Esophagus (tissue), 2 donors: ENCODE results near the gene TRIM27. TPM values are rescaled to one million over a fixed set of nuclear protein-coding genes. Genes with fewer than 3 reads are reported as not detected.
"Not testable (repeated sequence)": the region's sequence is repeated elsewhere in the genome, so short reads cannot be mapped to it uniquely, and the experiment has no call there.

Source experiments
- H3K27ac ChIP-seq, 2 donors: one replicate each; pipeline ENCODE4 v1.5.1; 2013; ENCODE audit warnings: low read depth in 2 of 2, mild to moderate bottlenecking in 2 of 2, inconsistent platforms in 1 of 2, low read length in 1 of 2, moderate library complexity in 1 of 2
- H3K27me3 ChIP-seq, 2 donors: one replicate each; pipeline ENCODE4 v1.6.1; 2013; ENCODE audit warnings: low read length in 2 of 2, control low read depth in 1 of 2, mild to moderate bottlenecking in 1 of 2; ENCODE audit not compliant: insufficient read depth in 2 of 2, control insufficient read depth in 1 of 2
- H3K36me3 ChIP-seq, 2 donors: one replicate each; pipeline ENCODE4 v1.6.1; 2013; ENCODE audit warnings: low read length in 1 of 2; ENCODE audit not compliant: control insufficient read depth in 2 of 2, insufficient read depth in 2 of 2
- H3K4me1 ChIP-seq, 2 donors: one replicate each; pipeline ENCODE4 v1.6.1; 2013; ENCODE audit warnings: low read length in 1 of 2; ENCODE audit not compliant: control insufficient read depth in 2 of 2, insufficient read depth in 2 of 2
- H3K4me3 ChIP-seq, 2 donors: one replicate each; pipeline ENCODE4 v1.5.1; 2013; ENCODE audit warnings: low read length in 2 of 2, mild to moderate bottlenecking in 2 of 2, low read depth in 1 of 2, moderate library complexity in 1 of 2
- H3K9me3 ChIP-seq, 2 donors: one replicate each; pipeline ENCODE4 v1.6.1; 2013; ENCODE audit warnings: mild to moderate bottlenecking in 2 of 2, low read depth in 1 of 2, low read length in 1 of 2, moderate library complexity in 1 of 2; ENCODE audit not compliant: control insufficient read depth in 2 of 2, insufficient read depth in 1 of 2
- WGBS, 2 donors: extraction: QIAGEN DNeasy Blood & Tissue Kit; methylation state at CpG; one replicate each; pipeline ENCODE4 v1.1.7; 2013; 5-methylcytosine and 5-hydroxymethylcytosine counted together
- polyA plus RNA-seq, 2 donors: library from polyadenylated mRNA; stranded (reverse); fragments of 200-250 nt; gene quantifications; one replicate each; pipeline ENCODE4 v1.2.3, GENCODE V29; 2013
- donor health status: healthy with polysubstance abuse.
- donor health status: Bipolar disorder and iron deficiency.

Gene TRIM27
- 10 to 100 TPM; 13.3 to 15.8 TPM for polyA plus RNA-seq

- peak within 1 kb of the TSS; percentile 93 to 96 for H3K27ac ChIP-seq
- peak within 1 kb of the TSS; percentile 58 to 99 for H3K4me3 ChIP-seq
- H3K36me3 ChIP-seq: peaks cover 7 to 11% of the 10 kb centered on the region in 2 donors
- peaks cover 0 to 6% of the 10 kb centered on the region in 2 donors for H3K4me1 ChIP-seq
- 0 to 1% methylated on average over 55 to 89 of the region's 89 CpGs for WGBS, 2 donors
- no peaks in the 10 kb centered on the region for H3K27me3 ChIP-seq
- H3K9me3 ChIP-seq: no peaks in the 10 kb centered on the region
Measured at GRCh38 chr6:28923318-28924102, at the start of gene TRIM27. Gene TRIM27, minus strand, starts transcription at chr6:28923985. Its CDS starts 353 bp downstream, at chr6:28923632.

- not testable (repeated sequence) for H3K4me3 ChIP-seq, H3K27me3 ChIP-seq, H3K9me3 ChIP-seq, H3K36me3 ChIP-seq, H3K27ac ChIP-seq, H3K4me1 ChIP-seq
- 90% methylated on average over 21 of the region's 21 CpGs for WGBS, 2 donors
Measured at GRCh38 chr6:28970056-28970455, 46.3 kb upstream of the TRIM27 start.

GRCh38 chr6:28969129-28969528 is 45.3 kb upstream of the TRIM27 start:
- Histone ChIP-seq H3K27ac (no peak overlapping the region), H3K4me1 (no peaks in the 10 kb centered on the region), H3K27me3 (no peaks in the 10 kb centered on the region), H3K9me3 (peaks cover 3 to 9% of the 10 kb centered on the region in 2 donors), H3K4me3 (no peak overlapping the region), H3K36me3 (no peaks in the 10 kb centered on the region)
- WGBS, 2 donors: 71 to 78% methylated on average over 15 of the region's 15 CpGs

- Histone ChIP-seq H3K4me1 (no peaks in the 10 kb centered on the region), H3K27me3 (no peaks in the 10 kb centered on the region), H3K27ac (no peak overlapping the region), H3K4me3 (no peak overlapping the region), H3K36me3 (no peaks in the 10 kb centered on the region), H3K9me3 (peaks cover 3 to 9% of the 10 kb centered on the region in 2 donors)
- WGBS, 2 donors: 83 to 86% methylated on average over 4 of the region's 4 CpGs
Measured at GRCh38 chr6:28968476-28968875, 44.7 kb upstream of the TRIM27 start.

- no peaks in the 10 kb centered on the region for H3K4me1 ChIP-seq
- H3K27ac ChIP-seq: no peak overlapping the region
- no peak overlapping the region for H3K4me3 ChIP-seq
- peaks cover 3 to 9% of the 10 kb centered on the region in 2 donors for H3K9me3 ChIP-seq
- 84 to 88% methylated on average over 2 of the region's 2 CpGs for WGBS, 2 donors
- no peaks in the 10 kb centered on the region for H3K36me3 ChIP-seq
- no peaks in the 10 kb centered on the region for H3K27me3 ChIP-seq
Measured at GRCh38 chr6:28965706-28966105, 41.9 kb upstream of the TRIM27 start.

- Histone ChIP-seq H3K27ac (no peak overlapping the region), H3K4me1 (no peaks in the 10 kb centered on the region), H3K27me3 (no peaks in the 10 kb centered on the region), H3K9me3 (peaks cover 0 to 2% of the 10 kb centered on the region in 2 donors), H3K4me3 (no peak overlapping the region), H3K36me3 (no peaks in the 10 kb centered on the region)
- WGBS, 2 donors: 83 to 85% methylated on average over 4 of the region's 4 CpGs
Measured at GRCh38 chr6:28960846-28961500, 37.2 kb upstream of the TRIM27 start.

GRCh38 chr6:28958561-28959243 is 34.9 kb upstream of the TRIM27 start:
- WGBS, 2 donors: 79 to 87% methylated on average over 11 to 13 of the region's 13 CpGs
- not testable (repeated sequence) for H3K36me3 ChIP-seq, H3K9me3 ChIP-seq, H3K4me1 ChIP-seq, H3K27ac ChIP-seq, H3K27me3 ChIP-seq, H3K4me3 ChIP-seq

- not testable (repeated sequence) for H3K9me3 ChIP-seq, H3K4me1 ChIP-seq, H3K36me3 ChIP-seq, H3K27me3 ChIP-seq, H3K4me3 ChIP-seq, H3K27ac ChIP-seq
- WGBS, 2 donors: 92 to 96% methylated on average over 22 to 24 of the region's 24 CpGs
Measured at GRCh38 chr6:28957795-28958314, 34.1 kb upstream of the TRIM27 start.

GRCh38 chr6:28956331-28956730 is 32.5 kb upstream of the TRIM27 start:
- H3K4me3 ChIP-seq: no peak overlapping the region
- no peaks in the 10 kb centered on the region for H3K27me3 ChIP-seq
- no peak overlapping the region for H3K27ac ChIP-seq
- H3K9me3 ChIP-seq: peaks cover 0 to 2% of the 10 kb centered on the region in 2 donors
- H3K36me3 ChIP-seq: no peaks in the 10 kb centered on the region
- H3K4me1 ChIP-seq: no peaks in the 10 kb centered on the region
- 87 to 91% methylated on average over 3 of the region's 3 CpGs for WGBS, 2 donors
